CD4-positive, alpha-beta T cell treated with Interleukin-6 at 100 ng/mL for 8 hours (primary cell): Measurements from ENCODE around the gene SERINC5.

Source experiments
- DNase-seq: peaks from one replicate; pipeline ENCODE4 v3.0.0-alpha.2; 2020; ENCODE audit warnings: mixed read lengths, low spot score

SERINC5 gene

DNA sequence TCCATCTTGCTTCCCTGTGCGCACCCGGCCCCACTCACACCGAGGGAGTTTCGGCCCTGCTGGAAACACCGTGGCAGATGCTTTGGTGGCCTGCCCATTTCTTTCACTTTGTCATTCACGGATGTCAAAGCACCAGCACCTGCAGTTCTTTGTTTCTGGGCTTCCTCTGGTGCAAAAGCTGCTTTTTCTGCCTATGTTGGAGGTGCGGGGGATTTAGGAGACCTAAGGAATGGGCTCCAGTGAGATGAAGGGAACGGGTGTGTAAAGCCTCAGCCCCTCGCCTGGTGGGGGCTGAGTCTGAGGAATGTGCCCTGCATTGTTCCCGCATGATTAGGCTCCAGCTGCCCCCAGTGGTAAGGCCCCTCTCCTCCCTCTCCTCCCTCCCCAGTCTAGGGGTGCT is 158.4 kb downstream of the SERINC5 start:
- no peak for DNase-seq

- no peak for DNase-seq
These were observed 161.6 kb downstream of the SERINC5 start for GRCh38 chr5:80094236-80094738.

DNA sequence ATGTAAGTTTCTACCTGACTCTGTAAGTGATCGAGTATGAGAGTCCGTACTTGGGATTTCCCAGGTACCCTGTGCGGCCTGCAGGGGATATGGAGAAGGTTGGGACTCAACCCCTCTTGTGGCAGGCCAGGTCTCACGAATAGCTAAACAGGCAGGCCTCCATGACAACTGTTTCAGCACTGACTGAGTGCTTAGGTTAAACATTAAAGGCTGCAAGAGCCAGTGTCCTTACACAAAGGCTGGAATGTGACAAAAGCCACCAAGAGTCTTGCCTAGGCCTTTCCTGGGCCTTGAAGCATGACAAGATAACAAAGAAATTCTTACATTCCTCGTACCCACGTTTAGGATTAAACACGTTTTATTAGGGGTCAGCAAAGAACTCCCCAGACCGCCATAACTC is 162.1 kb downstream of the SERINC5 start:
- no peak for DNase-seq

GRCh38 chr5:80092486-80093107 is 163.3 kb downstream of the SERINC5 start:
- peak; percentile 23 for DNase-seq

DNA sequence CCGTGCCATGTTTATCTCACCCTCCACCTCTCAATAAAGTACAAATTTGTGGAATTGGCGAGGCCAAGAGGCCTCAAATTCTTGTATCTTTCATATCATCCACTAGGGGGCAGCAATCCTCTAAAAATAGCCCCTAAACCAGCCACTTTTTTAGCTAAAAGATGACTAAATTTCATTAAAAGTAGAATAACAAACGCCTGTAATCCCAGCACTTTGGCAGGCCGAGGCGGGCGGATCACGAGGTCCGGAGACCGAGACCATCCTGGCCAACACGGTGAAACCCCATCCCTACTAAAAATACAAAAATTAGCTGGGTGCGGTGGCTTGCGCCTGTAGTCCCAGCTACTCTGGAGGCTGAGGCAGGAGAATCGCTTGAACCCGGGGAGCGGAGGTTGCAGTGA is 164.1 kb downstream of the SERINC5 start:
- peak; percentile 72 for DNase-seq

DNA sequence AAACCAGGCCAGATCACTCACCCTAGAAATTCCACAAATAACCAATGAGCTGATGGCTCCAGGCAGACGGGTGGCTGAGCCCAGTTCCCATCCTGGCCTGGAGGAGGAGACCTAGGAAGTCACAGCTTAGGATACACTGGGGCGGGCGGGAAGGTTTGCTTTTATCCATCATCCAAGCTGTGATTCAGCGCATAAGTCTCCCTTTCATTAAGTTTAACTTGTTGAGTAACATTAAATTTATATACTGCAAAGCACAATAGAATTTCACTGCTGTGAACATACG is 165.0 kb downstream of the SERINC5 start:
- DNase-seq: no peak

DNA sequence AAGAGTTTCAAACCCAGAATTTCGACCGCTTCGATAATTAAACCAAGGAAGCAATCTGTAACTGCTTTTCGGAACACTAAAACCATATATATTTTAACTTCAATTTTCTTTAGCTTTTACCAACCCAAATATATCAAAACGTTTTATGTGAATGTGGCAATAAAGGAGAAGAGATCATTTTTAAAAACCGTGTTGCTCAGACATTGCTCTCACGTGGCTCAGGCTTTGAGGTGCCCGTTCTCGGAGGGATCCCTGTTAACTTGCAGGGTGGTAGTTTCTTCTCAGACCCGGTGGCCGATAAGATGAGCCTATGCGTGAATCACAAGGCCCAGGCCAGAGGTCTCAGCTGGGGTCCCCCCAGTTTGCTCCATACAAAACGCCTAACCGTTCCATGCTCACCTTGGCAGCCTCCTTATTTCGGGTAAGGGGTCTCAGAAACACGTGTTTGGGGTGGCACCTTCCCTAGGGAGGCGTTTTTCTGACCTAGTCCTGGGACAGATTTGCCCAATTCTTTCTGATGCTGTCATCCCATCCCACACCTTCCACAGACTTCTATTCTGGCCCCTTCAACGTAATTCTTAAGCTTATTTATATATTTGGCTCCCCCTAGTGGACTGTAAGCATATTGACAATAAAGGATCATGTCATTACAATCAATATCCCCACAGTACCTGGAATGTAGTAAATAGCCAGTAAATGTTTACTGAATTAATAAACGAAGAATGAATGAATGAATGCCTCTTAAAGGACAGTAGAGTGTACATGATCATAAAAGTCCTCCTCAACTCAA is 172.6 kb downstream of the SERINC5 start:
- DNase-seq: peak; percentile 46

DNA sequence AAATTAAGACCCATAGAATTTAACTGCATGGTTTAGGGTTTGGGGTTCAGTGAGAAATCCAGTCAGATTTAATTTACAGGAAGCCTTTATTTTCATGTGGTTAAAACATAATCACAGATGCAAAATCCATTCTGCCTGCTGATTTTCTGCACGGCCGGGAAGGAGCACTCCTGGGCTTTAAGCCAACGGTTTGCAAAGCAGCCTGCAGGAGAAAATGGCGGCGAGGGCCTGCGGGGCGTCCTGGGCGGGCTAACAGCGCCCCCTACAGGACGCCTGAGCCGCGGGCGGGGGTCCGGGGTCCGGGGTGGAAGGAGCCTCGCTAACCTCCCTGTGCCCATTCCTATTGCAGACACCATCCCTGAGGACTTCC is 173.1 kb downstream of the SERINC5 start:
- DNase-seq: peak; percentile 43

DNA sequence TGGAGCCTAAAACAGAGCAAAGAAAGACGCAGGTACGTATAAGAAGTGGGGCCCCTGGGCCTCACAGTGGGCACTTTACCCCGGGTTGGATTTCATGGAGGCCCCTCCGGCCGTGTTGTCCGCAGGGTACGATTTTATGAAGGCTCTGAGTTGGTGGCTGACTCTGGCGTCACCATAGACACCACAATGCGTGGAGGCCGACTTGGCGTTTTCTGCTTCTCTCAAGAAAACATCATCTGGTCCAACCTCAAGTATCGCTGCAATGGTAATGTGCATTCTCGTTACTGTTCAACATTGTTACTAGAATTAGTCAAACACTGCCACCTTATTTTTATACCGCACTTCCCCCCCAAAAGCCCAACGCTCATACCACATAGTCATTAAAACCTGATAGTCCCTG is 173.6 kb downstream of the SERINC5 start:
- DNase-seq: no peak

DNA sequence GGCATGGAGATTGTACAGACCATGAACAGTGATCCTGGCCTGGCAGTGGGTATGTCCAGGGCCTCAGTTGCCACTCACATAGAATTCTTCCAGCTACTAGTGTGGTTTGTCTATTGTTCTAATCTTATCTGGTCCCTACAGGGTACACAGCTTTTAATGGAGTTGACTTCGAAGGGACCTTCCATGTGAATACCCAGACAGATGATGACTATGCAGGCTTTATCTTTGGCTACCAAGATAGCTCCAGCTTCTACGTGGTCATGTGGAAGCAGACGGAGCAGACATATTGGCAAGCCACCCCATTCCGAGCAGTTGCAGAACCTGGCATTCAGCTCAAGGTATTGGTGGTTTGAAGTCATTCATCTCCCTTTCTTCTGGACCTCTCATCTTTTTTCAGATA is 176.9 kb downstream of the SERINC5 start:
- DNase-seq: no peak

DNA sequence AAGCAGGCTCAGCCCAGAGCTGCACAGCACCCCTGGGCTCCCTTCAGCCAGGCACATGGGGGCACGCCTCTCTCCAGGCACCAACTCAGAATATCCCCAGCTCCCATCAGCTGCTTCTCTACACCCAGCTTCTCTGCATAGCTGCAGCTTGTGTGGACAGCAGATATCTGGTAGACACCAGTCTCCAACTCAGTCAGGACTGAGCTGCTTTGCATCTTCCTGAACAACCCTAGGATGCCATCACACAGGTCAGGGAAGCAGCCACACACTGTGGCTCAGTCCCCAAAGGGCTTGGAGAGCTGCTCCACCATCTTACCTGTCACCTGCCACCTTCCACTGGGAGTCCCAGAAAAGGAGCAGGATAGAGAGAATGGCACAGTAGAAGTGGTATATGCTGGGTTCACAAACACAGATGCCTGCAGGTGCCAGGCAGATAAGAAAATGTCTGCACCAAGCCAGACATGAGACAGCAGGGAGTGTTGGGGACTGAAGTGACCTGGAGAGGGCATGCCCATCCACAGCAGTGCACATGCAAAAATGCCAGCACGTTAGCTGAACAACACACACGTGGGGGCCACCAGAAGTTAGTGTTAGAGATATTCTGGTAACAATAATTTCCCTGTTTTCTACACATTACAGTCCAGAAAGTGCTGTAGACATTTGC is 178.7 kb downstream of the SERINC5 start:
- no peak for DNase-seq

DNA sequence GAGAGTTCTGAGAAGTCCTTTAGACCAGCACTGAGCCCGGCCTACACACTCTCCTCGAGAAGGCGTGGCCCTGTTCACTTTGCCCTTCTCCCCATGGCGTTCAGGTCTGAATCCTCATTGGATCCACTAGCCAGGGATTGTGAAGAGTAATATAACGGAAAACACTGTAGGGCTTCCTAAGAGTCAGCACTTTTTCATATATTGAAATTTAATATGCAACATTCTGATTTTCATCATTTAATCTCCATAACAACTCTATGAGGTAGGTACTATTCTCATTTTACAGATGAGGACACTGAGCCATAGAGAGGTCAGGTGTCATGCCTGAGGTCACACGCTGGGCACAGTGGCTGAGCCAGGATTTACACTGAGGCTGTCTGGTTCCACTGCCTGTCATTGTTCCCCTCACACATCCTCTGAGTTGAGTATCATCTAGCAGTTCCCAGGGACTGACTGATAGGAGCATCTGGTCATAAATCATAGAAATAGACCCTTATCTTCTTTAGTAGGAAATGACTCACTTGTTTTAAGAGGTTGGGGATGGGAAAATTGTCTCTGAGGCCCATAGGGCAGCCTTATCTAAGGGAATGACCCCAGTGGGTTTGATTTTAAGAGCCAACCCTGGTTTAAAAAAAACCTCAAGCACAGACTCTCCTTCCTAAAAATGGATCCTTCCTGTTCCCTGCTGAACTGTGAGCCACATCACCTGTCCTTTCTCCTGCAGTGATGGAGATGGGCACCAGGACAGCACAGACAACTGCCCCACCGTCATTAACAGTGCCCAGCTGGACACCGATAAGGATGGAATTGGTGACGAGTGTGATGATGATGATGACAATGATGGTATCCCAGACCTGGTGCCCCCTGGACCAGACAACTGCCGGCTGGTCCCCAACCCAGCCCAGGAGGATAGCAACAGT is 179.5 kb downstream of the SERINC5 start:
- no peak for DNase-seq

DNA sequence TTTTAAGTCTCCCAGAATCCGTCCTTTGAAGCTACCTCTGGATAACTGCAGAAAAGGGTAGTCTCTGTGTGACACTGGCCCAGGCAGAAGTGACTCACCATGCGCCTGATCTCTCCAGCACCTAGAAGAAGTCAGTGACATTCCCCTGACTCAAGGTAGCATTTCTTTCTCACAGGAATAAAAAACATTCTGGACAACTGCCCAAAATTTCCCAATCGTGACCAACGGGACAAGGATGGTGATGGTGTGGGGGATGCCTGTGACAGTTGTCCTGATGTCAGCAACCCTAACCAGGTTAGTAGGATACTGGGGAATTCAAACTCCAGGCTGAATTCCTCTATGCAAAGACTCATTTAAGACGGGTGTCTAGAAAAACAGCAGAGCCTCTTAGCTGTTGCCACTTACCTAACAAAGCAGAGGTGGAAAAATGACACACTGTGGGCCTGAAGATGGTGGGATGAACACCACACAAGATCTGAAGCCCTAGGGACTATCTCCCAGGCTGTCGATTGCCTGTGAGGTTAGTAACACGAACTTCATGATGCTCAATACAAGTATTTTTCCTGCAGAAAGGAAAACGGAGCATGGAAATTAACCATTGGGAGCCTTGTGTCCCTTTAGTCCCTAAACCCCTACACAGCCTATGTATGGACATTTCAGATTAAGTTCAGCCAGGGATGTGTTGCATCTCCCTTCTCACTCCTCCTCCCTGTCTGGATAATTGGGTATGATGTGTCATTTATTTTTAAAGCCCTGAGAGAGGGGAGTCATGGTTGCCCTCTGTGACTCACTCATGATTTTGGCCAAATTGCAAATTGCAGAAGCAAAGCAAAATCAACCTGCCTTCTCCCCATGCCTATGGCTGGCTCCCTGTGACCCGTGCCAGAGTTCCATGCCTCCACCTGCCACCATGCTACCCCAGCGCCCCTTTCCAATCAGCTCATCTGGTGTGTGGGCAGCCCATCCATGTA is 183.5 kb downstream of the SERINC5 start:
- no peak for DNase-seq

DNA sequence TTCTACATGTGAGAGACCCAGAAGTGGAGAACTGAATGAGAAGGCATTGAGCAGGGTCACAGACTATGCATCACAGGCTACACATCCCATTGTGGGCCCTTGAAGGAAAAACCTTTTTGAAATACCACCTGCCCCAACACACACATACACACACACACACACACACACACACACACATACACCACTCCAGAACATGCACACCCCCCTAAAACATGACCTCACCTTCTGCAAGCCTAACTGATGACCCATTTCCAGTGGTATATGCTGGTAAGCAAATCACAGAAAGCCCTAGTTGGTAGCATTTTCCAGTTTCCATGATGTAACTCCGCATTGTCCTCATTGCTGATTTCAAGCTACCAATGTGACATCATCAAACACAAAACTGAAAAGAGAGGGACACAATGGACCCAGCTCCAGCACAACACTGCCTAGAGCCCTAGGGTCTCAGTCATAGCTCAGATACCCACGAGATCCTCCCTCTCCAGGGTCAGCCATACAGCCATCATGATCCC is 184.3 kb downstream of the SERINC5 start:
- no peak for DNase-seq

- no peak for DNase-seq
These were observed 185.4 kb downstream of the SERINC5 start for GRCh38 chr5:80070338-80071056.

DNA sequence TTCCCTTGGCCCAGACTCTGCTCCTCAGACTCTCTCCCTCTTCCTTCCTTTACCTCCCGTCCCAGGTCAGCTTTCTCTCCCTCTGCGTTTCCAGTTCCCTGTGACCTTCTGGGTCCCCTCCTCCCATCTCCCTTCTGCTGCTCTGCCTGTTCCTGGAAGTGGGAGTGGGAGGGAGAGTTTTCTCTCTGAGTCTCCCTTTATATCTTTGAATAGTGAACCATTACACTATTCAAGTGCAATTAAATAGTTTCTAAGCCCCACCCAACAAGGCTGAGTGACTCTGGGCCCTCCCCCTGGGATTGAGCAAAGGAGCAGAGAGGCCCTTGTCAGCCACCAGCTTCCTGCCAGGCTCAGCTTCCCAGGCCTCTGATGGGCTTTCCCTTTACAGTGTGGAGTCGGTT is 185.9 kb downstream of the SERINC5 start:
- no peak for DNase-seq

DNA sequence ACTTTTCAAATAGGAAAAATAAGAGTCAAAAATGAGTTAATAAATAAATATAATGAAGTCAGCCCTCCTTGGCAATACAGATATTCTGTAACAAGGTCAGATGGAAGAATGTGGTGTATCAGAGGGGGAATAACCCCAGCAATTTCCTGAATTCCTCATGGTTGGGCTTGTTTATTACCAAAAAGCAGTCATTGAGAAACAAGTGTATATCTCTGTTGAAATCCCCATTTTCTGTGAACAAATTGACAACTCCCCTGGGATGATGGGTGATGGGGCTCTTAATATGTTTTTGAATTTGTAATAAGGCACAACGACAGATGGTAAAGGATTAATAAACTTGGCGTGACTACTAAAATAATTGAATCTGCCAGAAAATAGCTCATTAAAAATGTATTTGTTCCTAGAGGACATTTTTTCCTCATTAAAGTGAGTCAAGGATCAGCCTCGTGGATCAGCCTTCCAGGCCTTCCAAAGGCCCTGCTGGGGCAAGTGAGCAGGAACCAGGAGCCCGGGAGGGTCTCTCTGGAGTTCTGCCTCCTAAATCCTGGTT is 186.5 kb downstream of the SERINC5 start:
- DNase-seq: no peak

DNA sequence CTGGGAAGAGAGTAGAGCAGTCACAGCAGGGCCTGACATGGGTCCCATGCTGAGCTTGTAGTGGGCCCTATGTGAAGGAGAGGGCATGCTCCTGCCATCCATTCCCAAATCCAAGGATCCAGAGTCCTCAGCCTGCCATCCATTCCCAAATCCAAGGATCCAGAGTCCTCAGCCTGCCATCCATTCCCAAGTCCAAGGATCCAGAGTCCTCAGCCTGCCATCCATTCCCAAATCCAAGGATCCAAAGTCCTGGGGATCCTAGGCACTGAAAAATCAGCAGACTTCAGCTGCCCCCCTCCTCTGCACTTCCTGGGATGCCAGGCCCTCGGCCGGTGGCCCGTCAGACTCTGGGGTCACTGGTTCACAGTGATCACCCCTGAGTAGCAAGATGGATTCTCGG is 187.1 kb downstream of the SERINC5 start:
- no peak for DNase-seq

- no peak for DNase-seq
These were observed 187.6 kb downstream of the SERINC5 start for GRCh38 chr5:80068246-80068636.
